GM19372 (cell line): ENCODE data around the gene FAM170B.

ENCODE experiments used
- ATAC-seq: cut with Tn5 transposase; IDR thresholded peaks from one replicate; pipeline ENCODE4 v1.9.1; 2021; ENCODE audit warnings: mild to moderate bottlenecking, low read depth, moderate library complexity; ENCODE audit not compliant: unreplicated experiment

FAM170B gene

GRCh38 chr10:49082766-49083165, 51.1 kb downstream of the FAM170B start:
- no peak for ATAC-seq

- no peak for ATAC-seq
Observed at GRCh38 chr10:49081547-49082275, 52.1 kb downstream of the FAM170B start.
